GM12872 (cell line): ENCODE data around the gene C4orf50.

Experiments used
- TF ChIP-seq, protein P1 (sequence below): IDR thresholded peaks from 3 replicates; pipeline ENCODE4 v1.5.1; 2011; ENCODE audit warnings: low read depth, mild to moderate bottlenecking, low read length, moderate library complexity; ENCODE audit not compliant: insufficient read depth

Gene C4orf50

DNA sequence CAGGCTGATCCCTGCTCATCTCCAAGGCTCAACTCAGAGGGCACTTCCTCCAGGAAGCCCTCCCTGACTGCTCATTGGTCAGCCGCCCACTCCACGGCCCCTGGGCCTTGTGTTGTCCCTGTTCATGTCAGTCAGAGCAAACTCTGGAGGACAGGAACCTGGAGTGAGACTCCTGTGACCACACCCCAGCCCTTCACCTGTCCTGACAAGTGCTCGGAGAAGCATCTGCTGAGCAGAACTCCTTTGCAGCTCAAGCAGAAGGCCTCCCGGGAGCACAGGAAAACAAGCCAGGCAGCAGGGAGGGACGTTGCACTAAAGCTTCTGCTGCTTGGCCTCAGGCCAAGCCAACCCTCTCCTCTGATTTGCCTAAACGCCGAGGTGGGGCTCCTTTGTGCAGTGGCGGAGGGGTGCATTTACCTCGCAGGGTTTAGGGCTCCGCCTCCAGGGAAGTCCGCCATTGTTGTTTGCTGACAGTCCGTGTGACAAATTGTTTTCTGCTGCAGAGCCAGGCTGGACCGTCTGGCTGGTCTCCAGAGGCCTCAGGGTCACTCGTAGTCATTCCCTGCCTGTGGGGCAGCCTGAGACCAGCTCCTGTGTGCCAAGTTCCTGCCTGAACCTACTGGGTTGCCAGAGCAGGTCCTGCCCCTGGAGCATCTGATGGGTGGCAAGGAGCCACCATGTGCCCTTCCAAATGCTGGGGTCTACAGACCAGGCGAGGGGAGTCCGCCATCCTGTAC is 61.8 kb downstream of the C4orf50 start:
- TF ChIP-seq, protein P1, sequence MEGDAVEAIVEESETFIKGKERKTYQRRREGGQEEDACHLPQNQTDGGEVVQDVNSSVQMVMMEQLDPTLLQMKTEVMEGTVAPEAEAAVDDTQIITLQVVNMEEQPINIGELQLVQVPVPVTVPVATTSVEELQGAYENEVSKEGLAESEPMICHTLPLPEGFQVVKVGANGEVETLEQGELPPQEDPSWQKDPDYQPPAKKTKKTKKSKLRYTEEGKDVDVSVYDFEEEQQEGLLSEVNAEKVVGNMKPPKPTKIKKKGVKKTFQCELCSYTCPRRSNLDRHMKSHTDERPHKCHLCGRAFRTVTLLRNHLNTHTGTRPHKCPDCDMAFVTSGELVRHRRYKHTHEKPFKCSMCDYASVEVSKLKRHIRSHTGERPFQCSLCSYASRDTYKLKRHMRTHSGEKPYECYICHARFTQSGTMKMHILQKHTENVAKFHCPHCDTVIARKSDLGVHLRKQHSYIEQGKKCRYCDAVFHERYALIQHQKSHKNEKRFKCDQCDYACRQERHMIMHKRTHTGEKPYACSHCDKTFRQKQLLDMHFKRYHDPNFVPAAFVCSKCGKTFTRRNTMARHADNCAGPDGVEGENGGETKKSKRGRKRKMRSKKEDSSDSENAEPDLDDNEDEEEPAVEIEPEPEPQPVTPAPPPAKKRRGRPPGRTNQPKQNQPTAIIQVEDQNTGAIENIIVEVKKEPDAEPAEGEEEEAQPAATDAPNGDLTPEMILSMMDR: no peak

DNA sequence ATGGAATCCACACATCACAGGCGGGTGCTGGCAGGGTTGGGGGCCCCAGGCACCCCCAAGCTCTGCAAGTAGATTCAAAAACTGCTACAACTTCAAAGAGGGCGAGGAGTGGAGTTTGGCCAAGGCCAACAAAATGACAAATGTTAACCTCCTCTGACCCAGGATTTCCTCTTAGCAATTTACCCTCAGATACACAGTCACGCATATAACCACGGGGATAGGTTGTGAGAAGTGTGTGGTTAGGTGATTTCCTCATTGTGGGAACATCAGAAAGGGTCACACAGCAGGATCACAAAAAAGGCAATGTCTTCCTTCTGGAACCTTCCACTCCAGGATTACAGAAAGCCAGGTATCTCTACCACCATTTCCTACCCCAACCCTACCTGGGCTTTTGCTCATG is 62.4 kb downstream of the C4orf50 start:
- TF ChIP-seq, protein P1: no peak

DNA sequence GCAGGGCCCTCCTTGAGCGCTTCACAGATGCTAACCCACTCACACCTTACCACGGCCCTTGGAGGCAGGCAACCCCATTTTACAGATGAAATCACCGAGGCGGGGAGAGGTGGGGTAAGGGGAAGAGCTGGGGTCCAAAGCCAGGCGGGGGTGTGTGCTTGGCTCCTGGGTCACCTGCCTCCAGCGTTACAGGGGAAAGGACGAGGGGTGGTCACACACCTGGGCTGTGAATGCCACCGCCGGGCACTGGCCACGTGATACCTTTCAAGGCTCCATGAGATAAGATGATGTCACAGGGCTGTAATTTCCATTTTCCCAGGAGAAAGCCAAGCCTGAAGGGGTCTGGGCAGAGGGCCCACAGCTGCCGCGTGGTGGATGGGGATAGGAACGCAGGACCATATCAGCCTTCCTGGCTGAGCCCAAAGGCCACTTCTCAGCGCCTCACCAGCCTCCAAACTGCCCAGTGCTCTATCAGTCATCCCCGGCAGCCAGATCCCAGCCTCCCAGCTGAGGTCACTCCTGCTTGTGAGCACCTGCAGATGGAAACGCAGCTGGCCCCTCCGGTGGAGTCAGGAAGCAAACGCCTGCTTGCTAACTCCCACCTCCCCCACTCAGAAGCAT is 62.9 kb downstream of the C4orf50 start:
- TF ChIP-seq, protein P1: no peak

DNA sequence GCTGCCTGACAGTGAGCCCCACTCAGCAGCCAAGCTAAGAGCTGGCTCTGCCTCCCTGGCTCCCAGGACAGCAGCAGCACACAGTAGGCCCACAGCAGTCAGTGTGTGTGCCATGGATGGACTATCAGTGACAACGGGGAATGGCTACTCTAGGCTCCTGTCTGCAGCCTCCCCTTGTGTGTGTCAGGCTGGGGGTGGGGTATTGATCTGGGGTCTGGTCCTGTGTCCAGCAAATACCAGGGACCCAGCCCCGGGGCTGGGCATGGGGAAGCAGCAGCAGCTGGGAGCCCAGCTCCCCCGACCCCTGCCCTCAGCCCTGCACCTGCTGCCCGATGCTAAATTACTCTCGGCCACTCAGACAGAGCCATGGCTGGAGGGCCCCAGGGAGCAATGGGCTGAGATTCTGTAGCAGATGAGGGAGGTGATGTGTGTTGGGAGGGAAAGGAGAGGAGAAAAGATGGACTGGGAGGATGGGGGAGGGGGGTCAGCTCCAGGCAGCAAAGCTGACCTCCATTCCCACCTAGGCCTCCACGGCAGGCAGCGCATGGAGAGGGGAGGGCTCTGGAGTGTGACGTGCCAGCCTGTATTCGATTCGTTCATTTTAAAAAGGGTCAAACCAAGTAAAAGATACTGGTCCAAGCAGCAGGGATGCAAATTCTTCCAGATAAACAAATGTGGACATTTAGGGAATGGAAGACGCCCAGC is 64.0 kb downstream of the C4orf50 start:
- TF ChIP-seq, protein P1: no peak

DNA sequence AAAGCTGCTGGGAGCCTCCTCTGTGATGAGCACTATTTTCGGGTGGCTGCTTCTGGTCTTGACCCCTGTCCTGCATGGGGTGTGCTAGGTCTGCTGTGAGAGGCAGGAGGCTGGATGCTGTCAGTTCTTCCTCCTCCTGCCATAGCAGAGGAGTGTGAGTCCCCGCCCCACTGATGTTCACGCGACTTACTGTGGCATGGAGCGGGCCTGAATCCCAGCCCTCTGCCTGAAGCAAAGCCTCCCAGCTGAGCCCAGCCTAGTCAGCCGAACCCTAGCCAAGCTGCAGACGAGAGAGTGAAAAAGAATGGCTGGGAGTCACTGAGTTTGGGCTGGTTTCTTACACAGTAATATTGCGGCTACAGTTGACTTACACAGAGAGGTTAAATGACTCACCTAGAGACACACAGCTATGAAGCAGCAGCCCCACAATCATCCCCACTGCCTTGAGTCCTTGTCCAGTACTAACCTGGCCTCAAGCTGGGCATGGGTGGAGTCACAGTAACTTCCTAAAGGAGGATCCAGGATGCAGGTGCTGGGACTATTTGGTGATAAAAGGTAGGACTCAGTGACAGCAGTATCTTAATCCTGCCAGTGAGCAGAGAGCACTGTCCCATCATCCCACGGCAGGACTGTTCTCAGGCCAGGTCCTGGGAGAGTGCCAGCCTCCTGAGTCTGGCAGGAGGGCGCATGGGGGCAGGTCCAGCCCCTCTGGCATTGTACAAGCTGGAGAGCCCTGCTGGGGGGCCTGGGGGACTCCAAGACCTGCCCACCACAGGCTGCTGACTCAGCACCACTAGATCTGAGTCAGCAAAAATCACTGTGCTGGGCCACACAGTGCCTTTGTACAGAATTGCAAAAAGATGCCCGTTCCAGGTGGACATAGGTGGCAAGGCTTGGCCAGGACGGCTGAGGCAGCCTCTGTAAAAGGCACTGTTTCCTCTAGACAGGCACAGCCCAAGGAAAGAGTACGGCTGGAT is 65.0 kb downstream of the C4orf50 start:
- TF ChIP-seq, protein P1: no peak

DNA sequence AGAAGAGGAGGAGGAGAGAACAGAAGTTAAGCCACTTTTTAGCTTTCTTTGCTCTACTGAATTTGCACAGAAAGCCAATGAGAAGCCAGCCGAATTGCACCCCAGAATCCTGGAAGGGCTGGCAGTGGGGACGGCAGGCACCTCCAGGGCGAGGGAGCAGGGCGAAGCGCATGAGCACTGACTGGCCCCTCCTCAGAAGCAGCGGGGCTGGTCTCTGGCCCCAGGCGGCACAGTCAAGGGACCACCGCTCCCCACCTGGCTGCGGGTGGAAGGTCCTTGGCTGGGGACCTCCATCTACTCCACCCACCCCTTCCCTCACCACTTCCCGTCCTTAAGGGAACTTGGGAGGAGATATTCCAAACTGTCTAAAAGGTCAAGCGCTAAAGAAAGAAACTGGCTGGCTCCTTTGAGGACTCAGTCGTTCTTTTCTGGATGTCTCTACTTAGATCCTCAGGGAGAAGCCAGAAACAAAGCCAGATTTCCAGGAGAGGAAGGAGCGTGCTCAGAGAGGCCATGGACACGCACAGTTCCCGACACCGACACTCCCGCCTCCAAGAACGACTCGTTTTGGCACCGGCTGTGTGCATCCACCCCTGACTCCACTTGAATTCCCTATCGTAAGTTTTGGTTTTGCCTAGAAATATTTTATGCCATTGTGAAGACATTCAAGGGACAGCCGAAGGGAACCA is 65.8 kb downstream of the C4orf50 start:
- TF ChIP-seq, protein P1: no peak
